GM12892 (cell line): ENCODE measurements around the gene TSGA10IP.

Source experiments
- POLR2A ChIP-seq: IDR thresholded peaks from 2 replicates; pipeline ENCODE4 v1.6.1; 2011; ENCODE audit warnings: low read depth, low read length, control low read depth
- POLR2AphosphoS5 ChIP-seq: IDR thresholded peaks from 2 replicates; pipeline ENCODE4 v1.6.1; 2011; ENCODE audit warnings: low read depth, low read length, control low read depth

GRCh38 chr11:65925397-65925796 is 19.9 kb upstream of the TSGA10IP start:
- no peak for TF ChIP-seq POLR2A
- TF ChIP-seq POLR2AphosphoS5, result no peak
